ENCODE measurements around the gene PEX10.
"Not testable (repeated sequence)": the region's sequence is repeated elsewhere in the genome, so short reads cannot be mapped to it uniquely, and the experiment has no call there.

Gene PEX10

DNA sequence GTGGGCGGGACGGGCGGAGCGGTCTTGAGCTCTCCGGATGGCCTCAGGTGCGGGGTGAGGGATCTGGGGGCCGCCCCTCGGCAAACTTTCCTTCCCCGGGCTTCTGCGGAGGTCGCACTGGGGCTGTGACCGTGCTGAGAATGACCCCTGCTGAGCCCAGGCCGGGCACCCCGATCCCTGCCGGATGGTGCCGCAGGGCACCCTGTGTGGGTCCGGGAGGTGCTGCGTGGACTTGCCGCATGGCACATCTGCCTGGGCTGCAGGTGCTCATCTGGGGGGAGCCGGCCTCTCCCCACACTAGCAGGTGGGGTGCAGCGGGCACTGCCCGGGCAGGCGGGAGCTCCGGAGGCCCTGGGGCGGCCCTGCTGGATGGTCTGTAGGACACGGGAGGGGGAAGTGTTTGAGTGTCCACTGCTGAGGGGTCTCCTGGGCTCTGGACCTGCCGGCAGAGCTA, 31.8 kb upstream of the PEX10 start:
- TF ChIP-seq CTCF (IDR thresholded peaks at IDR 0.05; ENCODE audit: low read depth, low read length) = no peak

GRCh38 chr1:2443277-2444137, 31.1 kb upstream of the PEX10 start:
- no peak for DNase-seq (ENCODE audit: low read depth, low spot score)
- in situ Hi-C loops (cut with HindIII; ENCODE audit: low sequenced_read_pairs) = no loop called here
- H3K4me3 ChIP-seq (ENCODE audit: low read depth, low read length) = no peak overlapping the region
- TF ChIP-seq CTCF (IDR thresholded peaks at IDR 0.05; ENCODE audit: low read depth, low read length) = peak; percentile 35

More for the DNA sequence above, 31.8 kb upstream of the PEX10 start:
- in situ Hi-C loops (cut with HindIII; ENCODE audit: low sequenced_read_pairs) = no loop called here
- DNase-seq (ENCODE audit: low read depth, low spot score) = no peak
- H3K4me3 ChIP-seq (ENCODE audit: low read depth, low read length) = no peak overlapping the region

DNA sequence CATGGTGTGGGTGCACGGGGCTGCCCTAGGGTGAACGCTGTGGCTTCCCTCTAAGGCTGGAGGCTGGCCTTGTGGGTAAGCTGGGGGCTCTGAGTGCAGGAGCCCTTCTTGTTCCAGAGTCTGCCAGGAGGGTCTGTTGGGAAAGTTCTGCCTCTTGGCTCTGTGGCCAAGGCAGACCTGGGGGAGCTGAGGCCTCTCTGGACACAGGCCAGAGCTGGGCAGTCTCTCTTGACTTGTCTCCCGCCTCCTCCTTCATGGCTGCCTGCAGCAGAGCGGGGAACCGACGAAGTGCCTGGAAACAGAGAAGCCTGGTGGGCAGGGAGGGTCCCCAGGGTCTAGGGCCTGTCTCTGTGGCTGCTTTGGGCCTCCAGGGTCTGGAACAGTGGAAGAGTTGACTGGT, 30.3 kb upstream of the PEX10 start:
- no peak for TF ChIP-seq CTCF (IDR thresholded peaks at IDR 0.05; ENCODE audit: low read depth, low read length)
- no peak for DNase-seq (ENCODE audit: low read depth, low spot score)
- in situ Hi-C loops (cut with HindIII; ENCODE audit: low sequenced_read_pairs) = no loop called here
- H3K4me3 ChIP-seq (ENCODE audit: low read depth, low read length) = no peak overlapping the region

DNA sequence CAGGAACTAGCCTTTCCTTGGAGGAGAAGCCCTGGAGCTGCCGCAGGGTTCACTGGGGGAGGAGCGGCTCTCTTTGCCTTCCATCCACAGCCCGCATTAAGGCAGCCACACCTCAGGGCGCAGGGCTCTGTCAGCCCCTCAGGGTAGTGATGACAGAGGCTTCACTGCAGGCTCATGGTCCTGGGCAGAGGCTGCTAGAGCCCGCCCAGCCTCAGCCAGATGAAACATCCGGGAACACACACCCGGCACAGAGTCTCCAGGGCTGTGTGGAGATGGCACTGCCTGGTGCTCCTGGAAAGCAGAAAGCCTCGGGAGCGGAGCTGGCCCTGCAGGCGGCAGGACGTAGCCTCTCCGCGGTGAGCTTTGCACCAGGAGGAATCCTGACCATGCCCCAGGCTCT, 29.4 kb upstream of the PEX10 start:
- no peak for DNase-seq (ENCODE audit: low read depth, low spot score)
- no peak for TF ChIP-seq CTCF (IDR thresholded peaks at IDR 0.05; ENCODE audit: low read depth, low read length)
- H3K4me3 ChIP-seq (ENCODE audit: low read depth, low read length) = no peak overlapping the region
- in situ Hi-C loops (cut with HindIII; ENCODE audit: low sequenced_read_pairs) = no loop called here

- DNase-seq (ENCODE audit: low read depth, low spot score); in situ Hi-C loops (cut with HindIII; ENCODE audit: low sequenced_read_pairs); H3K4me3 ChIP-seq (ENCODE audit: low read depth, low read length): not testable (repeated sequence)
Measured at GRCh38 chr1:2440346-2440745, 28.0 kb upstream of the PEX10 start.

GRCh38 chr1:2439369-2439768, 27.0 kb upstream of the PEX10 start:
- no peak overlapping the region for H3K4me3 ChIP-seq (ENCODE audit: low read depth, low read length)
- in situ Hi-C loops (cut with HindIII; ENCODE audit: low sequenced_read_pairs) = no loop called here
- DNase-seq (ENCODE audit: low read depth, low spot score) = no peak
- TF ChIP-seq CTCF (IDR thresholded peaks at IDR 0.05; ENCODE audit: low read depth, low read length) = no peak

DNA sequence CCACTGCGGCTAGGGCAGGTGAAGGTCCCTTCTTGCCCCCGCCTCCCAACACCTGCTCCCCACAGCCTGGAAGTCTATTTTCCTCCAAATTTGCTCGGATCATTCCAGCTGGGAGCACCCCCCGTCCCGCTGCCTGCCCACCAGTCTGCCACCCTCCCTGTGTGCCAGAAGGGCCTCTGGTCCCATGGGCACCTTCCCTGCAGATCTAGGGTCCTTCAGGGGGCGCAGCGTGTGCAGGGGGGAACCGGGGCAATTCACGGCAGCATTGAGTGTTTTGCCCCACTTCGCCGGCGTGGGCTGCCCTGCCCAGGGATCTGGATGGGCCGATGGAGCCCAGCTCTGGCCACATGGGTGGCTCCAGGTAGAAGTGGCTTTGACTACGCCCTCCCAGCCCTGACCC, 26.3 kb upstream of the PEX10 start:
- H3K4me3 ChIP-seq (ENCODE audit: low read depth, low read length) = no peak overlapping the region
- TF ChIP-seq CTCF (IDR thresholded peaks at IDR 0.05; ENCODE audit: low read depth, low read length) = no peak
- in situ Hi-C loops (cut with HindIII; ENCODE audit: low sequenced_read_pairs) = no loop called here
- no peak for DNase-seq (ENCODE audit: low read depth, low spot score)
